T follicular helper cell (primary cell): ENCODE data around the gene STK40.

Source experiments
- DNase-seq: peaks from one replicate; pipeline ENCODE4 v3.0.0-alpha.2; 2020; ENCODE audit warnings: low read depth
- total RNA-seq, 2 experiments: gene quantifications; one replicate each; lab custom pipeline; 2026; lab: John Stamatoyannopoulos, UW

STK40 gene
- total RNA-seq: 102 to 121 reads per million in 2 experiments

GRCh38 chr1:36385410-36386264, at the start of gene STK40:
STK40 (minus strand) TSS chr1:36385924; CDS start chr1:36361332, 24,592 bp downstream.
- DNase-seq: peak; percentile 99

DNA sequence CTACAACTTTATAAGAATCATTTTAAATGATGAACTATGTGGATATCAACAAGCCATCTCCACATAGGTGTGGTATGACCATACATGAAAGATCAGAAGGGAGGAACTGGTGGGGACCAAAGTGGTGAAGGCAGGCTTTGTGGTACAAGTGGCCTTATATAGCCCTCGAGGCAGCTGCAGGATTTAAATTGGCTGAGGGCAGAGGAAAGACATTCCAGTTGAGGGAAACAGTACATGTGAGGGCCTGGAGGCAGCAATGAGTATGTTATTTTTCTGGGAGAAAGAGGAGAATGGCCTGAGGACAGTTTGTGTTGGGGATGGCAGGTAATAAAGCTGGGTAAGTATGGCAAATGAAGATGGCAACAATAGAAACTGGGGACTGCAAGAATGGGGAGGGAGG, 47.4 kb upstream of the STK40 start:
- no peak for DNase-seq

DNA sequence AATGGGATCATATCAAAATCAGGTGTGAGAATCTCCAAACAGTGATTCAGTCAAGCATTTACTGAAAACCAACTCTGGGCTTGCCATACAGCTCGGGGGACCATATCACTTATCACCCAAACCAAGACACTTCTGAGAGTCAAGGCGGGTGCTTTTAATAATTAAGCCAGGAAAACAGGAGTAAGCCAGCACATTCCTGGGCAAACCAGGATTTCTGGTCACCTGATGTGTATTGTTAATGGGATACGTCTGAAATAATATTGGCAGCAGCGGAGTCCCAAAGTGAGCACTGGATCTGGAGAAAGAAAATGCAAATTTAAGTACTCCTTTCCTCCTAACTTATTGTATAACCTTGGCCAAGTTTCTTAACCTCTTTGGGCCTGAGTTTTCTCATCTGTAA, 46.9 kb upstream of the STK40 start:
- no peak for DNase-seq

- no peak for DNase-seq
Observed at GRCh38 chr1:36425791-36426190, 40.1 kb upstream of the STK40 start.

DNA sequence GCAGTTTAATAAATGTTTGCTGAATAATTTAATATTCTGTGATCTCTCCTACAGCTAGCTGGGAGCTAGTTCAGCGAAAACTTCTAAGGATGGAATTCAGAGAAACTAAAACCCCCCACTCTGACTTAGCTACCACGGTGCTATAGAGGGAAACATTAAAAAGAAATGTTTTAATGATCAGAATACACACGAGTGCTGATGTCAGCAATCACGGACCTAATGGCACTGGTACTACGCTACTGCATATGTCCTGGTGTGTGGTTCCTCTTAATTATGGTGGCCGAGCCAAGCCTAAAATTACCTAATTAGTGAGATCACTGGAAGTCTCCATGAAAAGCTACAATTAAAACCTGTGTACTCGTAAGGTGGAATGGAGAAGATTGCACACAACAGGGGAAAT, 35.9 kb upstream of the STK40 start:
- no peak for DNase-seq

DNA sequence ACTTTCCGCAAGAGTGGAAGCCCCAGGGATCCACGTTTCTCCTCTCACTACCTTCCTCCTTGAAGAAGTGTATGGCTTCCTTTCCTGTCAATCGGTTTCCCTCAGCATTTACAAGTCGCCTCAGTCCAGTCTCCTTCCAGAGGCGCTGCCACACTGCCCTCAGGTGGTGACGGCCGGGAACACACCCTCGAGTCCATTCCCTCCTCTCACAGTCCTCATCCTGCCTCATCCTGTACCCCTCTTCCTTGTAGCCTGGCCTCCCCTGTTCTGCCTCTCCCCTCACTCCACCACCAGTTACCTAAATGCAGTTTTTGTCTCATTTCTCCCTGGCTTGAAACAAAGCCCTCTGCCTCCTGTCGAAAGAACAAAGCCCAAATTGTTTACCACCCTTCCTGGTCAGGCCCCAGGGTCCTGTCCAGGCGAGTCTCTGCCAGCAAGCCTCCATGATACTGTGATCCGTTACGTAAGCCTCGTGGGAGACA, 35.2 kb upstream of the STK40 start:
- peak; percentile 85 for DNase-seq

- DNase-seq: no peak
Observed at GRCh38 chr1:36420409-36420808, 34.7 kb upstream of the STK40 start.

DNA sequence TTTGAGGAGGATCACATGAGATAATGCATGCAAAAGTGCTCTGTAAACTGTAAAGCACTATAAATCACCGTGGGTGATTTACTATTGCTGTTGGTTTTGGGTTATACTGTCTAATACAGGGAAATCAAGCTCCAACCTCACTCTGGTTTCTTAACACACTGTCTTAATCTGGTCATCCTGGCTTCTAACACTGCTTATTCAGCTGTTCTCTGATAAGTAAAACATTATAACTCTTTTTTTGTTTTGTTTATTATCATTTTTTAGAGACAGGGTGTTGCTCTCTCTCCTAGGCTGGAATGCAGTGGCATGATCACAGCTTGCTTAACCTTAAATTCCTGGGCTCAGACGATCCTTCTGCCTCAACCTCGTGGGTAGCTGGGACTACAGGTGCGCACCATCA, 33.8 kb upstream of the STK40 start:
- DNase-seq: no peak

DNA sequence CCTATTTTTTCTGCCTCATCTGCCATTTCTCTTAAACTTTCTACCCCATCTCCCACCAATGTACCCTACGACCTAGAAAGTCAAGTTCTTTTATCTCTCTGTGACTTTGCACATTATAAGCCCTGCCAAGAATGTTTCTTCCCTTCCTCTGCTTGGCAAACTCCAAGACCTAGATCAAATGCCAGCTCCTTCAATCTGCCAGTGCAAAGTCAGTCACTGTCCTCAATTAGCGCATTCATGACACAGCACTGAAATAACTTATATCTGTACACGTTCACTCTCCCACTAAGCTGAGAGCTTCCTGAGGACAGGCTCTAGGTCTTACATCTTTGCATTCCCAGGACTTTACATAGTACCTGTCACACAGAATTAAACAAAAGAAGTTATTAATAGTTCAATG, 33.4 kb upstream of the STK40 start:
- no peak for DNase-seq

- DNase-seq: no peak
Observed at GRCh38 chr1:36417931-36418330, 32.2 kb upstream of the STK40 start.

GRCh38 chr1:36415661-36416326, 30.1 kb upstream of the STK40 start:
- no peak for DNase-seq

DNA sequence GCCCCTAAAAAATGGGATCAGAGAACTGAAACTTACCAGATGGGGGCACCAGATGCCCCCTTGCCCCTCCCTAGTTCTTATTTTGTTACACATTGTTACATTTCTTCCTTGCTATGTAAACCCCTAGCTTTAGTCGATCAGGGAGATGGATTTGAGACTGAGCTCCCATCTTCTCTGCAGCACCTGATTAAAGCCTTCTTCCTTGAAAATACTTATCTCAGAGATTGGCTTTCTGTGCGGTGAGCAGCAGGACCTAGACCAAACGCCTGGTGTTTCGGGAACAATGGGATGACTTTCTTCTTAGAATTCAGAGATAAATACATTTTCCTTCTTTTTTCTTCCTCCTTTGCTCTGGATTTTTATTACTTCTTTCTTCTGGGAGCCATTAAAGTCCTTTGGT, 28.7 kb upstream of the STK40 start:
- no peak for DNase-seq

GRCh38 chr1:36411674-36412648, 26.2 kb upstream of the STK40 start:
- DNase-seq: no peak

DNA sequence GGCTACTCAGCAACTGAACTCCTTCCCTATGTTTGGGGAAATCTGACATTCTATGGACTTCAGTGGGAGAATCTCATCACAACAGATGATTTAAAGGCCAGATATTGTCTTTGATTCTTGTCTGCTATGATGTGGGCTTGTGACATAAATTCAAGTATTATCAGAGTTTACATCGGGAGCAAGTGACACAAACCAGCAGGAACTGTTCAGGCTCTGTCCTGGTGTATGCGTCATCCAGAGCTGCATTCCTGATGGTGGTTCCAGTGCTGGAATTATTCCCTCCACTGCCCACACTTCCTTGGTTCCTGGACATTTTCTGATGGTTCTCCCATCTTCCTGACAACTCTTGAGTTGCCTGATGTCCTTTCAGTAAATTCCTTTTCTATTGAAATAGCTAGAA, 22.8 kb upstream of the STK40 start:
- DNase-seq: no peak

GRCh38 chr1:36406440-36406839, 20.7 kb upstream of the STK40 start:
- DNase-seq: no peak

GRCh38 chr1:36402504-36402890, 16.8 kb upstream of the STK40 start:
- no peak for DNase-seq

DNA sequence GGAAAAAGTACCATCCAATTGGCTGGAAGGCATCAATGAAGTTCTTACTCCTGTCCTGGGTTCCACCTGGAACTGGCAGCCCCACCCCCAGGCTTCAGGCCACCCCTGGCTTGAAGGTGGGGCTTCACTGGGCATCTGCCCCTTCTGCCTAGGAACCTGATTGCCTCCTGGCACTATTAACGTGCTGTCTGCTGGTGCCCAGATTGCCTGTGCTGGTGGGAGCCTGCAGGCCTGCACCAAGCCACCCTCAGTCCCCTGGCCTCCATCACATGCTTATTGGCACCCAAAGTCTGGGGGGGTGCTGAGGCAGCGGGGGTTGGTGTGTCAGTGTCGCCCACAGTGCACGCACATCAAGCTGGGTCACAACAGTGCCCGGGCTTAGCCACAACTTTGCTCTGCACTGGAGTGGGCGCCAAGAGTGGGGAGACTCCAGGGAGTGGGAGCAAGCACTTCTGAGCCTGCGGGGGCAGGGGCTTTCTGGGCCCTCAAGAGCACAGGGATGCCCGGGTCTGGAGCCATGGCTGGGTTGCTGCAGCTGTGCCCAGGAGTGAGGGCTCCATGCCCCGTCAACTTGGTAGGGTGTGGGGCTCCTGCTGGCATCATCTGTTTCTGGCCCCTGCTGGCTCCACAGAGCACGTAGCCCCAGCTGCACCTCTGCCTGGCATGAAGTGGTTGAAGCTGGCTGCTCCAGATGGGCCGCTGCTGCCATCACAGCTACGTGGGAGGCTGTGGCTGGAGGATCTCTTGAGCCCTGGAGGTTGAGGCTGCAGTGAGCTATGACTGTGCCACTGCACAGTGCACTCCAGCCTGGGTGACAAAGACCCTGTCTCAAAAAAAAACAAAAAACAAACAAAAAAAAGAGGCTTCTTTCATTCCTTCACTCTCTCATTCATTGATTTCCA, 16.1 kb upstream of the STK40 start:
- no peak for DNase-seq

- DNase-seq: no peak
Observed at GRCh38 chr1:36400825-36401601, 15.3 kb upstream of the STK40 start.

GRCh38 chr1:36400514-36400824, 14.7 kb upstream of the STK40 start:
- no peak for DNase-seq

- no peak for DNase-seq
Observed at GRCh38 chr1:36398370-36398977, 12.8 kb upstream of the STK40 start.
